Activated CD8-positive, alpha-beta memory T cell treated with anti-CD3 and anti-CD28 coated beads for 48 hours (primary cell): ENCODE results near the gene XIRP2.
"Not testable (repeated sequence)": the region's sequence is repeated elsewhere in the genome, so short reads cannot be mapped to it uniquely, and the experiment has no call there.

Experiments
- DNase-seq, 3 experiments: peaks; one replicate each; pipeline ENCODE4 v3.0.0-alpha.2; 2020; ENCODE audit warnings: low read depth in 2 of 3, low spot score in 2 of 3

Gene XIRP2

GRCh38 chr2:166934817-166935216 lies 46.5 kb downstream of the XIRP2 start:
- no peak for DNase-seq

DNA sequence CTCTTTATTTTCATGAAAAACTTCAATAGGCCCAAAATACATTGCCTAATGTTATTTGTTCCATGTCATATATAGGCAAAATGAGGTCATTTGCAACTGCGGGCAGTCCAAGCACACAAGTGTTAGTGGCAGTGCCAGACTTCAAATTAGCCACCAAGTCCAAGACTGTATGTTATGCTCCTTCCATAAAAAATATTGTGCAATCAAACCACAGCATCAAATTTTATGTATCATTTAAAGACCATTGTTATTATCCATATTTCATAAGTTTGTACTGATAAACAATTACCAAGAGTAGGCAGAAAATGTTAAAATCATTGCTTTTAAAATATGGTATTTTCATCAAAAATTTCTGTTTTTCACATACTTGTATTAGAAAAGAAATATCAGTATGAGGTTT lies 54.1 kb downstream of the XIRP2 start:
- no peak for DNase-seq

DNA sequence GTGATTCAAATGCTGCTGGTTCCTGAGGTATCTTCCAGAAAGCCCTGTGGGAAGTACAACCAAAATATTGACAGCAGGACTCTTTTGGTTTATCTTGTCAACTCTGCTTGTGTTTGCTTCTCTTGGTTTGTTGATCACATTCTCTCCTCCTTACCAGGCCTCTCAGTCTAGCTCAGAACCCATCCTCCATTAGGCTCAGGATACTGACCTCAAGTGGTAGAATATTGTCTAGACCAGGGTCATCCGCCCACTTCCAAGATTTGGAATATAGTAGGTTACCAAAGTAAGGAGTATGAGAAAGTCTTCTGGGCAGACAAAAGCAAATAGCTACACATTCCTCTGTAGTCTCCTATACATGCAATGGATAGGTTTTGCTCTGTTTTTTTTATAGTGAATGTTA lies 56.6 kb downstream of the XIRP2 start:
- no peak for DNase-seq

GRCh38 chr2:166957686-166958085 lies 69.4 kb downstream of the XIRP2 start:
- DNase-seq, result no peak

DNA sequence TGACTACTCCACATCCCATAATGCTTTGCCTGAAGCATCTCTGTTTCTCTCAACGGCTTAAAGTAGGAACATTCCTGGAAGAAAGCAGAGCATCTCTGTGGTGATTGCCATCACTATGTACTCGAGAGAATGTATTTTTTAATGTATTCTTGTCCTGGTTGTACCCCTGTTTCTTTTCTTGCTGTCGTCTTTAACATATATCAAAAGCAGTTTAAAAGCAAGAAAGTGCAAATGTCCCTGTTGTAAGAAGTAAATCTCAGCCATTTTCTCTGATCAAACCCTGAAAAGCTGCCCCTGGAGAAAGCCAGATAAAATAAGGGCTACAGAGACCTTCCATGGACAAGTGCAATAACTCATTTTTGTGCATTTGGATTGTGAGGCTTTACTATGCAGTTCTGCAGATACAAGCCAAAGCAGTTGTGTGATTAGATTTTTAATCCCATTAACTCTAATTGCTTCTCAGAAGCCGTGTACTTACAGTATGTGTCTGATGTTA lies 70.8 kb downstream of the XIRP2 start:
- DNase-seq, result no peak

- DNase-seq, result no peak
These were observed 71.3 kb downstream of the XIRP2 start for GRCh38 chr2:166959556-166959955.

GRCh38 chr2:166960702-166961270 lies 72.5 kb downstream of the XIRP2 start:
- no peak for DNase-seq

DNA sequence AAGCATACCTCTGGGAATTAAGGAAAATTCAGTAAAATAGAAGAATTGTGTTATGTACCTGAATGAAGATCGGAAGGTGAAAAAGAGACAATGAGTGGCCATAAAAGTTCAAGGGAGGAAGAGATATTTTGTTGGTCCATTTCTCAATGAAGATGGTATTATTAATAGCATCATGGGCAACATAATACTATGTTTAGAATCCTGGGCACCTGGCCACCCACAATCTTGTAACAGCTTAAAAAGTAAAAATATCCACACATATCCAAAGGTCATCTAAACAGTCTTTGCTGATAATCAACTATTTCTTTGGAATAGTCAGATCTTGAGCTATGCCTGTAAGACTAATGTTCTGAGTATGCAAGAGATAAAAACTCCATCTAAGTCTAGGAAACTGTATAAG lies 73.7 kb downstream of the XIRP2 start:
- DNase-seq, result no peak

DNA sequence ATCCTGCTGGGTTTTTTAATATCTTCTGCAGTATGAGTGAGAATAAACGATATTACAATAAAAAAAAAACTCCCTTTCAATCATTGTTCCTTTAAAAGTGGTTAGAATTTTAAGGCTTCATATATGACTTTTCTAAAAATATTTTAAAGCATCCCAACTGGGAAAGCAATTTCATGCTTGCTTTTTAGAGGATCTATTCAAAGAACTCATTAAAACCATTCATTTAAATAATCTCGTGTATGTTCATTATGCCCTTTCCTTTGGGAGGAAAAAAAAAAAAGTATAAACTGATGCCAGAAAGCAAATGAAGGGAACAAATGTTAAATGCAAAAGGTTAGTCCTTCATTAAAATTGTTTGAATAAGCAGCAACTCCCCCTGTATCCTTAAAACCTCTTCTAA lies 81.2 kb downstream of the XIRP2 start:
- DNase-seq, result no peak

DNA sequence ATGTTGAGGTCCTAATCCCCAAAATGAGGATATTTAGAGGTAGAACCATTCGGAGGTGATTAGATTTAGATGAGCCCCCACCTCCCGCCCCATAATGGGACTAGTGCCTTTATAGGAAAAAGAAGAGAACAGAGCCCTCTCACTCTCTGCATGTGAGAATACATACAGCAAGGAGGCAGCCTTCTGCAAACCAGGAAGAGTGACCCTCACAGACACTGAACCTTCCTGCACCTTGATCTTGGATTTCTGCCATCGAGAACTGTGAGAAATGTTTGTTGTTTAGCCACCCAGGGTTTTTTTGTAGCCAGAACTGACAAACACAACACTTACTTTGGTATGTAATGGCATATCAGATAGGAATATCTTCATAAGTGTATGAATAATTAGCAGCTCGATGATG lies 83.7 kb downstream of the XIRP2 start:
- DNase-seq, result no peak

DNA sequence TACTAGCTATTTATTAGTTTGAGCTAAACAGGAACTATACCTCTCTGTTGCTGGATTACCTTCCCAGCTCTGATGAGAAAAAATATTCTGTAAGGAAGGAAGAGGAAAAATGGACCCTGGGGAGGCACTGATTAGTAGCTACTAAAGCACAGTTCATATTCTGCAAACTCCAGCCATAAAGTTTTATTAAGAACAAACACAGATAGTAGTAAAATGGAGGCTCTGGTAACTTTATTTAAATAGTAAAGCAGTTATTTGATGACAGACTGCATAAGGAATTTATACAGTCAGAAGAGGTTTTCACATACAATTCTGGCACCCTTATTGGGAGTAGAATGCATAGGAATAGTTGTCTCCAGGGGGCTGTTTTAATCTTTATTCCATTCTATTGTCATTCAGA lies 84.1 kb downstream of the XIRP2 start:
- DNase-seq, result no peak

DNA sequence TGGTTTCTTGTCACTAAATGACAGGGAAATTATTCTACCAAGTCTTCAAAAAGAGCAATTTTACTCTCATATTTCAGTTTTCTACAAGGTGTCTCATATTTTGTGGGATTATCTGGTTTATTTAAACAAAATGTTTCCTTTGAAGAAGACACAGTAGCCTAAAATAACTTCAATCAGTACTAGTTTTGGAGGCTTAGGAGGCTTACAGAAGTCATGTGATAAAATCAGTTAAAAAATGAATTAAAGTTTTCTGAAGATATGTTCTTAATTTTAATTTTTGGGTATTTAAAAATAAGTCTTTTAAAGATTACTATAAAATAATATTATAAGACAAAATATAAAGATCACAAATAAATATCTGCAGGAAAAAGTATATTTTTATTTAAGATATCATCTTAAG lies 95.9 kb downstream of the XIRP2 start:
- DNase-seq, result no peak

GRCh38 chr2:166984797-166985196 lies 96.5 kb downstream of the XIRP2 start:
- DNase-seq, result no peak

- no peak for DNase-seq
These were observed 106.5 kb downstream of the XIRP2 start for GRCh38 chr2:166994588-166995336.

GRCh38 chr2:166996465-166996864 lies 108.2 kb downstream of the XIRP2 start:
- no peak for DNase-seq

- no peak for DNase-seq
These were observed 112.9 kb downstream of the XIRP2 start for GRCh38 chr2:167001165-167001564.

DNA sequence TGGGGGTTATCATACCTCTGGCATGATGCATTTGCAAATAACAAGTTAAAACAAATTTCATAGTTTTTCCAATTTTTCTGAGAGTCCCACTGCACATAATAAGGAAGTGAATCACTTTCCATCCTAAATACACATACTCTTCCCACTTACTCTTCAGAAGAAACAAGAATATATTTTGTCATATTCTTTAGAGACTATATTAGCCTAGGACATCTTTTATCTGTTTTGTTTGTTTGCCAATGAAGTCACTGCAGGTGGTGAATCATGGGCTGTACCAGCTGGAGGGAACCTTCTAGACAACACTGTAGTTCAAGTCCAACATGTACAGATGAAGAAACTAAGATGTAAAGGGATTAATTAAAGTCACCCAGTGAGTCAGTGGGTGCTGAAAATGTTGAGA lies 116.8 kb downstream of the XIRP2 start:
- no peak for DNase-seq

DNA sequence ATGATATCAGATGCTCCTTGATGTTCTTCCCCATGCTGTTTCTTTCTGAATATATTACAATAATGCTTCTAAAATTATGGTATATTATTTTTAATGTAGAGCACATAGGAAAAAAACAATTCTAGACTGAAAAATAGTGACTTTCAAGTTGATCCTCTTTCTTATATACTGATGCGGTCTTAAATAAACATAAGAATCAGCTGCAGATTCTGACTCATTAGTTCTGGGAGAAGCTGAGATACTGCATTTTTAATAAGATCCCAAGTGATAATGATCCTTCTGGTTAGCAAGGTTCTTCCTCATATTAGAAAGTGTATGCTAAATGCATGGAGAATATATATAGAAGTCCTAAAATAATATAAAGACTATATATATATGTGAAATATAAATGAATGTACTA lies 124.9 kb downstream of the XIRP2 start:
- no peak for DNase-seq

GRCh38 chr2:167015806-167016205 lies 127.5 kb downstream of the XIRP2 start:
- no peak for DNase-seq

GRCh38 chr2:167017021-167017420 lies 128.7 kb downstream of the XIRP2 start:
- no peak for DNase-seq

DNA sequence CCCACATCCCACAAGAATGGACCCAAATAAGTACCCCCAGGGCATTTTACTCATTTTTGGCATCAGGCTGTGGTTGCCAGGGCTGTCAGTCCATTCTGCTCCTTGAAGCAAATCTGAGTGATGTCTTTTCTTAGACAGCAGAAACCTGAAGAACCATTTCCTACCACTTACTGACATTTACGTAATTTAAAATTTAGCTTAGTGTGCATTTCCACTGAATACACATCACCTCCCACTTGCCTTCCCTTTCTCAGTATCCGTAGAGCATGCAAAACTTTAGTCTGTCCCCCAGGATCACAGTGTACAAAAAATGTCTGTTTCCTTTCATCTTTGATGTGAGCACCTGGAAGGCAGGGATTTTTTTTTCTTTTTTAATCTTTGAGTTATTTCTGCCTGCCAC lies 130.3 kb downstream of the XIRP2 start:
- DNase-seq, result no peak

DNA sequence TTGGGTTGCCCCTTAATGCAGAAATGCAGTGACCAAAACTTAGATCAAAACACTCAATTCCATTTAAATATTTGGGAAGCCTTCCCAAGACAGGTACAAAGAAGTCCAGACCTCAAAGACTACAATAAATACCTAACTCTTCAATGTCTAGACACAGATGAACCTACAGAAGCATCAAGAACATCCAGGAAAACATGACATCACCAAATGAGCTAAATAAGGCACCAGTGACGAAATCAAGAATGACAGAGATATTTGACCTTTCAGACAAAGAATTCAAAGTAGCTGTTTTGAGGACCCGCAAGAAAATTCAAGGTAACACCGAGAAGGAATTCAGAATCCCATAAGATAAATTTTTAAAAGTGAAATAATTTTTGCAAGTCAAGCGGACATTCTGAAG lies 140.2 kb downstream of the XIRP2 start:
- no peak for DNase-seq

DNA sequence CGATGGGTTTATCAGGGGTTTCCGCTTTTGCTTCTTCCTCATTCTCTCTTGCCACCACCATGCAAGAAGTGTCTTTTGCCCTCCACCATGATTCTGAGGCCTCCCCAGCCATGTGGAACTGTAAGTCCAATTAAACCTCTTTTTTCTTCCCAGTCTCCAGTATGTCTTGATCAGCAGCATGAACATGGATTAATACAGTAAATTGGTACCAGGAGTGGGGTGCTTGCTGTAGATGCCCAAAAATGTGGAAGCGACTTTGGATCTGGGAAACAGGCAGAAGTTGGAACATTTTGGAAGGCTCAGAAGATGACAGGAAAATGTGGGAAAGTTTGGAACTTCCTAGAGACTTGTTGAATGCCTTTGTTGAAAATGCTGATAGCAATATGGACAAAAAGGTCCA lies 146.7 kb downstream of the XIRP2 start:
- DNase-seq, result not testable (repeated sequence)
